Hepatocyte (in vitro differentiated cells): ENCODE data around the gene PCCA. TPM values are rescaled to one million over a fixed set of nuclear protein-coding genes. Genes with fewer than 3 reads are reported as not detected.

Experiments
- DNase-seq: peaks from one replicate; pipeline ENCODE4 v3.0.0-alpha.2; 2016; ENCODE audit warnings: low spot score
- H2AFZ ChIP-seq: fragments of 200-600 bp; sonication (generic); 2 replicates; pipeline ENCODE4 v1.6.0; 2016; ENCODE audit warnings: antibody characterized with exemption, mild to moderate bottlenecking
- H3K27ac ChIP-seq: fragments of 200-600 bp; sonication (generic); 2 replicates; pipeline ENCODE4 v1.5.1; 2016; ENCODE audit warnings: mild to moderate bottlenecking
- H3K27me3 ChIP-seq: fragments of 200-600 bp; sonication (generic); 2 replicates; pipeline ENCODE4 v1.6.1; 2016
- H3K36me3 ChIP-seq: fragments of 200-600 bp; sonication (generic); replicated peaks from 2 replicates; pipeline ENCODE4 v1.5.1; 2016; ENCODE audit warnings: low read depth; ENCODE audit not compliant: insufficient read depth
- H3K4me1 ChIP-seq: fragments of 200-600 bp; sonication (generic); 2 replicates; pipeline ENCODE4 v1.5.1; 2016; ENCODE audit warnings: mild to moderate bottlenecking, moderate library complexity; ENCODE audit not compliant: insufficient read depth
- H3K4me2 ChIP-seq: fragments of 200-600 bp; sonication (generic); 2 replicates; pipeline ENCODE4 v1.6.0; 2016
- H3K4me3 ChIP-seq: fragments of 200-600 bp; sonication (generic); 2 replicates; pipeline ENCODE4 v1.5.1; 2016; ENCODE audit warnings: mild to moderate bottlenecking
- H3K79me2 ChIP-seq: fragments of 200-600 bp; sonication (generic); 2 replicates; pipeline ENCODE4 v1.6.0; 2017; ENCODE audit warnings: mild to moderate bottlenecking
- H3K9me2 ChIP-seq: fragments of 200-600 bp; sonication (generic); replicated peaks from 2 replicates; pipeline ENCODE4 v1.6.0; 2017; ENCODE audit warnings: mild to moderate bottlenecking; ENCODE audit not compliant: insufficient read depth
- H3K9me3 ChIP-seq: fragments of 200-600 bp; sonication (generic); 2 replicates; pipeline ENCODE4 v1.5.1; 2016; ENCODE audit warnings: low read depth, mild to moderate bottlenecking
- H4K20me1 ChIP-seq: fragments of 200-600 bp; sonication (generic); 2 replicates; pipeline ENCODE4 v1.6.0; 2016; ENCODE audit warnings: mild to moderate bottlenecking; ENCODE audit not compliant: insufficient read depth, poor library complexity, severe bottlenecking
- CTCF ChIP-seq: fragments of 200-600 bp; sonication (generic); IDR thresholded peaks from 2 replicates; pipeline ENCODE4 v1.5.1; 2016; ENCODE audit warnings: antibody characterized with exemption, mild to moderate bottlenecking; ENCODE audit not compliant: poor library complexity
- EZH2 ChIP-seq: fragments of 200-600 bp; sonication (generic); IDR thresholded peaks from 2 replicates; pipeline ENCODE4 v1.6.1; 2016; ENCODE audit warnings: antibody characterized with exemption, mild to moderate bottlenecking, borderline replicate concordance
- EZH2phosphoT487 ChIP-seq: fragments of 200-600 bp; sonication (generic); IDR thresholded peaks from one replicate; pipeline ENCODE4 v1.6.1; 2018; ENCODE audit warnings: antibody characterized with exemption, mild to moderate bottlenecking, low read depth, moderate library complexity; ENCODE audit not compliant: unreplicated experiment, severe bottlenecking
- WGBS: methylation state at CpG from one replicate; pipeline ENCODE4 v1.1.6; 2016; ENCODE audit warnings: low lambda C conversion rate; ENCODE audit errors: missing lambda C conversion rate; 5-methylcytosine and 5-hydroxymethylcytosine counted together
- polyA plus RNA-seq: library from polyadenylated mRNA; unstranded; fragments of >200 nt; fragmentation: Nextera tagmentation; extraction: Ambion mirVana; gene quantifications from 2 replicates; pipeline ENCODE4 v1.2.1, GENCODE V29; 2016
- total RNA-seq: library from RNA; depleted of rRNA; stranded (reverse); fragments of >200 nt; gene quantifications from 2 replicates; pipeline ENCODE4 v1.2.3, GENCODE V29; 2014

The PCCA gene
- total and polyA plus RNA-seq, 2 experiments from 2014 or later = 23.6 to 28.2 TPM

GRCh38 chr13:100044936-100045335 is 44.0 kb upstream of the PCCA start:
- Histone ChIP-seq H3K4me1 (no peaks in the 10 kb centered on the region), H3K4me3 (no peak overlapping the region), H3K36me3 (no peaks in the 10 kb centered on the region), H3K4me2 (no peak overlapping the region), H3K27ac (no peak overlapping the region), H3K27me3 (no peaks in the 10 kb centered on the region), H3K9me2 (no peaks in the 10 kb centered on the region), H2AFZ (no peak overlapping the region), H4K20me1 (no peaks in the 10 kb centered on the region), H3K79me2 (no peaks in the 10 kb centered on the region), H3K9me3 (no peaks in the 10 kb centered on the region)
- no peak for DNase-seq
- 81% methylated on average over 3 of the region's 3 CpGs for WGBS
- TF ChIP-seq CTCF (no peak), EZH2 (no peak), EZH2phosphoT487 (no peak)

GRCh38 chr13:100045355-100045754 is 43.5 kb upstream of the PCCA start:
- Histone ChIP-seq H4K20me1 (no peaks in the 10 kb centered on the region), H3K4me3 (no peak overlapping the region), H3K4me2 (no peak overlapping the region), H3K27ac (no peak overlapping the region), H3K27me3 (no peaks in the 10 kb centered on the region), H3K4me1 (no peaks in the 10 kb centered on the region), H3K9me2 (no peaks in the 10 kb centered on the region), H3K79me2 (no peaks in the 10 kb centered on the region), H2AFZ (no peak overlapping the region), H3K9me3 (no peaks in the 10 kb centered on the region), H3K36me3 (no peaks in the 10 kb centered on the region)
- no peak for DNase-seq
- TF ChIP-seq EZH2phosphoT487 = no peak
- no peak for TF ChIP-seq CTCF
- no peak for TF ChIP-seq EZH2
- 77% methylated on average over 3 of the region's 3 CpGs for WGBS

- no peaks in the 10 kb centered on the region for H3K79me2 ChIP-seq
- DNase-seq = no peak
- no peak overlapping the region for H3K27ac ChIP-seq
- no peak overlapping the region for H3K4me3 ChIP-seq
- H3K4me1 ChIP-seq = no peaks in the 10 kb centered on the region
- H3K27me3 ChIP-seq = no peaks in the 10 kb centered on the region
- H3K36me3 ChIP-seq = no peaks in the 10 kb centered on the region
- no peaks in the 10 kb centered on the region for H3K9me2 ChIP-seq
- TF ChIP-seq EZH2phosphoT487 = no peak
- TF ChIP-seq EZH2 = no peak
- no peak for TF ChIP-seq CTCF
- no peaks in the 10 kb centered on the region for H4K20me1 ChIP-seq
- H3K4me2 ChIP-seq = no peak overlapping the region
- no peak overlapping the region for H2AFZ ChIP-seq
- no peaks in the 10 kb centered on the region for H3K9me3 ChIP-seq
- WGBS = 61% methylated on average over 3 of the region's 3 CpGs
These were observed 37.8 kb upstream of the PCCA start for GRCh38 chr13:100051070-100051469.

GRCh38 chr13:100059827-100060226 is 29.1 kb upstream of the PCCA start:
- WGBS = 97% methylated on average over 3 of the region's 3 CpGs
- Histone ChIP-seq H3K4me2 (no peak overlapping the region), H3K4me1 (no peaks in the 10 kb centered on the region), H3K79me2 (no peaks in the 10 kb centered on the region), H3K36me3 (no peaks in the 10 kb centered on the region), H3K9me3 (no peaks in the 10 kb centered on the region), H3K27me3 (no peaks in the 10 kb centered on the region), H3K27ac (no peak overlapping the region), H3K9me2 (no peaks in the 10 kb centered on the region), H3K4me3 (no peak overlapping the region), H4K20me1 (no peaks in the 10 kb centered on the region), H2AFZ (no peak overlapping the region)
- TF ChIP-seq EZH2 = no peak
- no peak for TF ChIP-seq EZH2phosphoT487
- TF ChIP-seq CTCF = no peak
- no peak for DNase-seq
